ENCODE results near the gene RASSF6. TPM values are rescaled to one million over a fixed set of nuclear protein-coding genes. Genes with fewer than 3 reads are reported as not detected.

RASSF6 gene
- total and polyA plus RNA-seq, 12 donors = 0.06 TPM; not detected in 11

- DNase-seq (no peak), ATAC-seq (no peak)
- TF ChIP-seq, protein P1, sequence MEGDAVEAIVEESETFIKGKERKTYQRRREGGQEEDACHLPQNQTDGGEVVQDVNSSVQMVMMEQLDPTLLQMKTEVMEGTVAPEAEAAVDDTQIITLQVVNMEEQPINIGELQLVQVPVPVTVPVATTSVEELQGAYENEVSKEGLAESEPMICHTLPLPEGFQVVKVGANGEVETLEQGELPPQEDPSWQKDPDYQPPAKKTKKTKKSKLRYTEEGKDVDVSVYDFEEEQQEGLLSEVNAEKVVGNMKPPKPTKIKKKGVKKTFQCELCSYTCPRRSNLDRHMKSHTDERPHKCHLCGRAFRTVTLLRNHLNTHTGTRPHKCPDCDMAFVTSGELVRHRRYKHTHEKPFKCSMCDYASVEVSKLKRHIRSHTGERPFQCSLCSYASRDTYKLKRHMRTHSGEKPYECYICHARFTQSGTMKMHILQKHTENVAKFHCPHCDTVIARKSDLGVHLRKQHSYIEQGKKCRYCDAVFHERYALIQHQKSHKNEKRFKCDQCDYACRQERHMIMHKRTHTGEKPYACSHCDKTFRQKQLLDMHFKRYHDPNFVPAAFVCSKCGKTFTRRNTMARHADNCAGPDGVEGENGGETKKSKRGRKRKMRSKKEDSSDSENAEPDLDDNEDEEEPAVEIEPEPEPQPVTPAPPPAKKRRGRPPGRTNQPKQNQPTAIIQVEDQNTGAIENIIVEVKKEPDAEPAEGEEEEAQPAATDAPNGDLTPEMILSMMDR (IDR thresholded peaks at IDR 0.05) = no peak
- 85 to 89% methylated on average over 2 of the region's 2 CpGs for WGBS, 2 donors
- no peaks in the 10 kb centered on the region for H3K36me3 ChIP-seq
- H3K4me3 ChIP-seq = no peak overlapping the region
- no peaks in the 10 kb centered on the region for H3K4me1 ChIP-seq
- no peaks in the 10 kb centered on the region for H3K27me3 ChIP-seq
- intact Hi-C loops (cut with DNase I) = no loop called here
- no peaks in the 10 kb centered on the region for H3K9me3 ChIP-seq
- H3K27ac ChIP-seq = no peak overlapping the region
Observed at GRCh38 chr4:73544620-73545019, 75.6 kb downstream of the RASSF6 start.

DNA sequence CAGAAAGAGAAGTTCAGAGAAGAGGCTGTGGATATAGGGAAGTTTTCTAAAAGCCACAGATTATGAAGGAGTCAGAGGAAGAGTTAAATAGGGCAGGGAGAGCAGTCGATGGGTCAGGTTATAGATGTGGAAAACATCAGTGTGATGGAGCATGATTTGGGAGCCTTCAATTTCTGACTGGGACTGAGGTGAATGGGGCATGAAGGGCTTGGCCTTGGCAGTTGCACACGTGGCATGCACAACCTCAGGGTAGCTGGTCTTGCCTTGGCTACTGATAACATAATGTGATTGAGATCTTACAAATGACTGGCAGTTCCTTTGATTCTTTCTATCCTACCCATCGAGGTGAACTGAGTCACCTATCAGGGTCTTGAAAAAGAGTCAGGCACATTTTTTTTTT, 79.0 kb downstream of the RASSF6 start:
- Histone ChIP-seq H3K27ac (no peak overlapping the region), H3K4me1 (no peaks in the 10 kb centered on the region), H3K36me3 (no peaks in the 10 kb centered on the region), H3K4me3 (no peak overlapping the region), H3K9me3 (no peaks in the 10 kb centered on the region), H3K27me3 (no peaks in the 10 kb centered on the region)
- WGBS, 2 donors = 62 to 67% methylated on average over 3 of the region's 3 CpGs
- TF ChIP-seq, protein P1 (IDR thresholded peaks at IDR 0.05) = no peak
- ATAC-seq (no peak), DNase-seq (no peak)
- intact Hi-C loops (cut with DNase I) = no loop called here

DNA sequence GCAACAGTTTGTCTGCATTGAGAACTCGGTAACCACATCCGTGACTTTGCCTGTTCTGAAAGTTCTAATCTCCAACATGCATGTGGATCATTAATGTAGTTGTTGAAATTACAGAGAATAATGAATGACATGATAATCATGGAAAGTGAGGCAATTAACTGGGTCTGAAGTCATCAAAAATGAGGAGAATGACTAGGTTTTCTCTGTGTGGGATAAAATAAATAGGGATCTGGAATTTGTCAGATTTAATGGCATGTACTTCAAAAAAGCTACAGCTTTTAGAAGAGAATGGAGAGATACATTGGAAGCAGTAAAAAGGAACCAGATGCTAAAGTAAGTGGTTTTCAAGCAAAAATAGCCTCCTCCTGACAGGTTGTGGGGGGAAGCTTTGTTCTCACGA, 79.4 kb downstream of the RASSF6 start:
- TF ChIP-seq, protein P1 (IDR thresholded peaks at IDR 0.05) = no peak
- H3K36me3 ChIP-seq = no peaks in the 10 kb centered on the region
- no peaks in the 10 kb centered on the region for H3K9me3 ChIP-seq
- H3K27ac ChIP-seq = no peak overlapping the region
- intact Hi-C loops (cut with DNase I) = no loop called here
- no peak overlapping the region for H3K4me3 ChIP-seq
- no peaks in the 10 kb centered on the region for H3K27me3 ChIP-seq
- no peak for DNase-seq
- WGBS, 2 donors = 78 to 82% methylated on average over 3 of the region's 3 CpGs
- no peak for ATAC-seq
- no peaks in the 10 kb centered on the region for H3K4me1 ChIP-seq

GRCh38 chr4:73539386-73539785, 80.8 kb downstream of the RASSF6 start:
- 60 to 63% methylated on average over 4 of the region's 4 CpGs for WGBS, 2 donors
- H3K27ac ChIP-seq = no peak overlapping the region
- no peaks in the 10 kb centered on the region for H3K9me3 ChIP-seq
- intact Hi-C loops (cut with DNase I) = no loop called here
- H3K27me3 ChIP-seq = no peaks in the 10 kb centered on the region
- TF ChIP-seq, protein P1 (IDR thresholded peaks at IDR 0.05) = no peak
- no peak for ATAC-seq
- DNase-seq = no peak
- H3K4me3 ChIP-seq = no peak overlapping the region
- no peaks in the 10 kb centered on the region for H3K4me1 ChIP-seq
- no peaks in the 10 kb centered on the region for H3K36me3 ChIP-seq

DNA sequence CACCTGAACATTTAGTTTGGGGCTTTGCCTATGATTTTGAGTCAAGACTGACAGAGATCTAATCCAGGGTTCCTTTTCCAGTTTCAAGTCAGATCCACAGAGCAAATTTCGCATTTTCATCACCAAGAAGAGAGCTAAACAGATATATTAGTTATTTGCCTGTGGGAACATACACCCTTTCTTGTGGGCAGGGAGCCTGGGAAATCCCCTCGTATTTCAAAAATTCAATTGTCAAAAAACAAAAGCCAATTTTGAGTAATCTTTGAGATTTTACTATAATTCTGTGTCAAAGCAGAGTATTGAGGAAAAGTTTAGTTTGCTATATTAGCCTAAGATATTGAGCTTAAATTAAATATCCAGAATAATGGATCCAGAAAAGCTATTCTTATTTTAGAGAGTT, 82.1 kb downstream of the RASSF6 start:
- DNase-seq (no peak), ATAC-seq (no peak)
- WGBS, 2 donors = 83 to 86% methylated on average over 2 of the region's 2 CpGs

More for the DNA sequence above, 82.1 kb downstream of the RASSF6 start:
- Histone ChIP-seq H3K27me3 (no peaks in the 10 kb centered on the region), H3K36me3 (no peaks in the 10 kb centered on the region), H3K9me3 (no peaks in the 10 kb centered on the region), H3K27ac (no peak overlapping the region), H3K4me3 (no peak overlapping the region), H3K4me1 (no peaks in the 10 kb centered on the region)
- TF ChIP-seq, protein P1 (IDR thresholded peaks at IDR 0.05) = no peak
- intact Hi-C loops (cut with DNase I) = no loop called here
